Measurements from ENCODE around the gene AOAH. TPM values are rescaled to one million over a fixed set of nuclear protein-coding genes. Genes with fewer than 3 reads are reported as not detected.

AOAH gene
- total and polyA plus RNA-seq, 4 donors = 1.9 to 34.9 (median 11.7) TPM

- Histone ChIP-seq H3K4me3 (ENCODE audit: low read length in 2 of 2) (no peak overlapping the region), H3K36me3 (ENCODE audit: control insufficient read depth in 1 of 2, insufficient read depth in 2 of 2, low read length in 1 of 2) (no peaks in the 10 kb centered on the region), H3K9me3 (ENCODE audit: control insufficient read depth, low read length) (no peaks in the 10 kb centered on the region), H3K4me1 (ENCODE audit: control insufficient read depth in 1 of 2, insufficient read depth in 2 of 2, low read length in 2 of 2) (no peaks in the 10 kb centered on the region), H3K27ac (ENCODE audit: low read depth in 1 of 2, low read length in 2 of 2) (no peak overlapping the region), H3K27me3 (ENCODE audit: control insufficient read depth in 1 of 2, insufficient read depth in 2 of 2, low read length in 1 of 2) (no peaks in the 10 kb centered on the region)
- ATAC-seq (ENCODE audit: low FRiP score) (no peak), DNase-seq (no peak)
- intact Hi-C loops (cut with DNase I) = no loop called here
- 61 to 73% methylated on average over 3 of the region's 3 CpGs for WGBS, 2 donors
These were observed 260.0 kb downstream of the AOAH start for GRCh38 chr7:36464271-36464670.
